Bronchial epithelial cell (primary cell): ENCODE measurements around the gene FAM222A. TPM values are rescaled to one million over a fixed set of nuclear protein-coding genes. Genes with fewer than 3 reads are reported as not detected.

Experiments used
- DNase-seq: peaks from one replicate; pipeline ENCODE4 v3.0.0-alpha.2; 2010; ENCODE audit warnings: low read depth
- FAIRE-seq: peaks from 2 replicates; lab custom pipeline; 2011; peaks lifted over from hg19 to GRCh38; lab: Jason Lieb, UNC
- H3K27me3 ChIP-seq: 2 replicates; pipeline ENCODE4 v1.5.1; 2011; ENCODE audit warnings: low read length; ENCODE audit not compliant: control insufficient read depth, insufficient read depth
- H3K36me3 ChIP-seq: 2 replicates; pipeline ENCODE4 v1.5.1; 2011; ENCODE audit warnings: low read length; ENCODE audit not compliant: control insufficient read depth, insufficient read depth
- H3K4me3 ChIP-seq: 2 replicates; pipeline ENCODE4 v1.5.1; 2011; ENCODE audit warnings: mild to moderate bottlenecking, low read depth, low read length, control low read depth
- CTCF ChIP-seq: IDR thresholded peaks from 2 replicates; pipeline ENCODE4 v1.5.1; 2011; ENCODE audit warnings: mild to moderate bottlenecking, moderate library complexity, low read length, control low read depth, inconsistent platforms; ENCODE audit not compliant: insufficient read depth, severe bottlenecking
- total RNA-seq: library from RNA; depleted of rRNA; stranded (reverse); fragments of >200 nt; gene quantifications from 2 replicates; pipeline ENCODE4 v1.2.1, GENCODE V29; 2014

FAM222A gene
- total RNA-seq, 1 donor from 2014 or later = not detected

GRCh38 chr12:109728921-109729320, 15.3 kb downstream of the FAM222A start:
- no peaks in the 10 kb centered on the region for H3K27me3 ChIP-seq
- no peak for DNase-seq
- H3K36me3 ChIP-seq = no peaks in the 10 kb centered on the region
- no peak for FAIRE-seq
- TF ChIP-seq CTCF = no peak
- no peak overlapping the region for H3K4me3 ChIP-seq

- TF ChIP-seq CTCF = no peak
- no peak overlapping the region for H3K4me3 ChIP-seq
- no peaks in the 10 kb centered on the region for H3K36me3 ChIP-seq
- no peaks in the 10 kb centered on the region for H3K27me3 ChIP-seq
- FAIRE-seq = no peak
- DNase-seq = peak; percentile 15
Observed at GRCh38 chr12:109729371-109729781, 15.8 kb downstream of the FAM222A start.

DNA sequence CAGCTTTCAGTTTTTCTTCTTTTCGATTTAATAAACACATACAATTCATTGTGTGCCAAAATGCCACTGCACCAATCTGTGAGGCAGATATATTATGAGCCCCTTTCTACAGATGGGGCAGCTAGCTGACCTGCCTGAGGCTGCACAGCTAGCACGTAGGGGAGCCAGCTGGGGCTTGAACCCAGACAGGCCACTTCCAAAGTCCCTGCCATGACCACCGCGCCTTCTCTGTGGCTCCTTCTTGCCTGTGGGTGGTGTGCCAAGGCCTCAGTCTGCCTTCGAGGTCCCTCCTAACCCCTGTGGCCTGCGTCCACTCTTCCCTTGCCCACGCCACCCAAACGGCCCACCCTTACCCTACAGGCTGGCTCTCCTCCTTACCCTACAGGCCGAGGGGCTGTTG, 16.2 kb downstream of the FAM222A start:
- TF ChIP-seq CTCF = no peak
- H3K36me3 ChIP-seq = no peaks in the 10 kb centered on the region
- no peaks in the 10 kb centered on the region for H3K27me3 ChIP-seq
- no peak for FAIRE-seq
- H3K4me3 ChIP-seq = no peak overlapping the region
- DNase-seq = no peak

DNA sequence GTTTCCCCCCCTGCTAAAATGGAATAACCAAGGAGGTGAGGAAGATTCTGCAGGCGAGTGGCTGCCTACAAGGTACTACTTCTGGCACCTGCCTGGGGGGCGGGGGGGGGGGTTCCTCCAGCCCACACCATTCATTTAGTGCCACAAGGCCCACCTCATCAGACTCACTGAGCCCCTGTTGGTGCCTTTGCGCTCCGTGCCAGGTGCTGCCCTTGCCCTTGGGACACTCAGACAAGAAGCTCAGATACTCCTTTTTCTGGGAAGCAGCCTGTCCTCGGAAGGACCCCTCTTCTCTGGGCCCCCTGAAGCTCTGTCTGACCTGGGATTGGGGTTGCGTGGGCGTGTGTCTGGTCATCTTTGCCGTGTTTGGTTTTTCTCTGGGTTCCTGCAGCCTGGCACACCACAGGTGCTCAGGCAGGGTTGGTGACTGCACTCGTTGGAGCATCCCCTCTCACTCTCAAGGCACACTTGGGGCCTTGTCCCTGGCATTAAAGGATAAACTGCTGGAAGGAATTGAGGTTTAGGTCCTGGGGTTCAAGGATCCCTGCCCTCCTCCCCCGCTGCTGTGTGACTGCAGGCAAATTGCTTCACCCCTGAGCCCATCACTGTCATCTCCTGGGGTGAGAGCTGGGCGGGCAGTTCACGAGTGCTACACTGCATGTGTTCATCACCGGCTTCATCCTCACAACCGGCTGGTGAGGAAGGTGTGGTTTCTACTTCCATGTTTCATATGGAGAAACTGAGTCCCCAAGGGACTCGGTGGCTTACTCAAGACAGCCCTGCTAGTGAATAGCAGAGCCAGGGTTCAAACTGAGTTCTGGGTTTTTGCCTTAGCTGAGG, 16.9 kb downstream of the FAM222A start:
- no peak for TF ChIP-seq CTCF
- Histone ChIP-seq H3K27me3 (no peaks in the 10 kb centered on the region), H3K4me3 (no peak overlapping the region), H3K36me3 (no peaks in the 10 kb centered on the region)
- FAIRE-seq = no peak
- DNase-seq = no peak

GRCh38 chr12:109731231-109731731, 17.7 kb downstream of the FAM222A start:
- H3K27me3 ChIP-seq = peaks cover 3% of the 10 kb centered on the region
- no peaks in the 10 kb centered on the region for H3K36me3 ChIP-seq
- no peak for TF ChIP-seq CTCF
- FAIRE-seq (no peak), DNase-seq (no peak)
- H3K4me3 ChIP-seq = no peak overlapping the region

GRCh38 chr12:109731806-109732205, 18.2 kb downstream of the FAM222A start:
- no peak for TF ChIP-seq CTCF
- DNase-seq = no peak
- FAIRE-seq = no peak
- H3K36me3 ChIP-seq = no peaks in the 10 kb centered on the region
- H3K4me3 ChIP-seq = no peak overlapping the region
- peaks cover 3% of the 10 kb centered on the region for H3K27me3 ChIP-seq
